ENCODE measurements around the gene FBLL1. TPM values are rescaled to one million over a fixed set of nuclear protein-coding genes. Genes with fewer than 3 reads are reported as not detected.

FBLL1 gene
- polyA plus RNA-seq, 1 donor (not counting 4 experiments of a cell fraction or from before 2014, with no cell fraction given): not detected

DNA sequence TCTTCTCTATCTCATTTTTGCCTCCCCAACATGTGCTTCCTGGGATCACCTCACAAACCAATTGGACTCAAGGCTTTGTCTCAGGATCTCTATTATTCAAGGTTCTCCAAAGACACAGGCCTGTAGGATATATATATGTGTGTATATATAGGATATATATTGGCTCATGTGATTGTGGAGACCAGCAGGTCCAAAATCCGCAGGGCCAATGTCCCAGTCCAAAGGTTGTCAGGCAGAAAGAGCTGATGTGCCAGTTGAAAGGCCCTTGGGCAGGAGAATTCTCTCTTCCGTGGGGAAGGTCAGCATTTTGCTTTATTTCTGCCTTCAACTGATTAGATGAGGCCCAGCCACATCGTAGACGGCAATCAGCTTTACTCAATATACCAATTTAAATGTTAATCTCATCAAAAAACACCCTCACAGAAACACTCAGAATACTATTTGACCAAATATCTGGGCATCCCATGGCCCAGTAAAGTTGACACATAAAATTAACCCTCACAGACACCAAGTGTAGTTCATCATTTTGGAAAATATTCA lies 1.3 kb upstream of the FBLL1 start:
- dilution Hi-C loops (cut with MboI; ENCODE audit: extremely low pct_ligation_motif_present, low sequenced_read_pairs): no loop called here
- H3K79me2 ChIP-seq (ENCODE audit: control insufficient read depth, insufficient read depth, low read length): no peaks in the 10 kb centered on the region
- H3K9ac ChIP-seq (ENCODE audit: control insufficient read depth, extremely low read depth, insufficient read depth, low read length): no peak overlapping the region
- DNase-seq (ENCODE audit: low read depth, low spot score): no peak
- H3K9me3 ChIP-seq (ENCODE audit: control insufficient read depth, low read depth, low read length): peaks cover 2% of the 10 kb centered on the region
- H4K20me1 ChIP-seq (ENCODE audit: control insufficient read depth, extremely low read depth, insufficient read depth, low read length): no peaks in the 10 kb centered on the region
- no peak overlapping the region for H3K4me2 ChIP-seq (ENCODE audit: control insufficient read depth, extremely low read depth, insufficient read depth, low read depth, low read length)
- H3K4me1 ChIP-seq (ENCODE audit: control insufficient read depth, extremely low read depth, insufficient read depth, low read length): no peaks in the 10 kb centered on the region
- H3K27ac ChIP-seq (ENCODE audit: control insufficient read depth, insufficient read depth, low read length): no peak overlapping the region
- H3K4me3 ChIP-seq (ENCODE audit: control insufficient read depth in 2 of 3, extremely low read depth in 1 of 3, insufficient read depth in 2 of 3, low read depth in 1 of 3, low read length in 3 of 3): no peak overlapping the region
- H3K9me1 ChIP-seq (ENCODE audit: control insufficient read depth, extremely low read depth, insufficient read depth, low read length): no peaks in the 10 kb centered on the region
- FAIRE-seq: no peak
- TF ChIP-seq, protein P1, sequence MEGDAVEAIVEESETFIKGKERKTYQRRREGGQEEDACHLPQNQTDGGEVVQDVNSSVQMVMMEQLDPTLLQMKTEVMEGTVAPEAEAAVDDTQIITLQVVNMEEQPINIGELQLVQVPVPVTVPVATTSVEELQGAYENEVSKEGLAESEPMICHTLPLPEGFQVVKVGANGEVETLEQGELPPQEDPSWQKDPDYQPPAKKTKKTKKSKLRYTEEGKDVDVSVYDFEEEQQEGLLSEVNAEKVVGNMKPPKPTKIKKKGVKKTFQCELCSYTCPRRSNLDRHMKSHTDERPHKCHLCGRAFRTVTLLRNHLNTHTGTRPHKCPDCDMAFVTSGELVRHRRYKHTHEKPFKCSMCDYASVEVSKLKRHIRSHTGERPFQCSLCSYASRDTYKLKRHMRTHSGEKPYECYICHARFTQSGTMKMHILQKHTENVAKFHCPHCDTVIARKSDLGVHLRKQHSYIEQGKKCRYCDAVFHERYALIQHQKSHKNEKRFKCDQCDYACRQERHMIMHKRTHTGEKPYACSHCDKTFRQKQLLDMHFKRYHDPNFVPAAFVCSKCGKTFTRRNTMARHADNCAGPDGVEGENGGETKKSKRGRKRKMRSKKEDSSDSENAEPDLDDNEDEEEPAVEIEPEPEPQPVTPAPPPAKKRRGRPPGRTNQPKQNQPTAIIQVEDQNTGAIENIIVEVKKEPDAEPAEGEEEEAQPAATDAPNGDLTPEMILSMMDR (optimal IDR thresholded peaks at IDR 0.05 in 1 of 3, IDR thresholded peaks at IDR 0.05 in 1 of 3, conservative IDR thresholded peaks at IDR 0.05 in 1 of 3; ENCODE audit: extremely low read depth in 1 of 3, insufficient read depth in 2 of 3, low read length in 3 of 3): no peak
- no peak for TF ChIP-seq EZH2 (IDR thresholded peaks at IDR 0.05; ENCODE audit: low read length)
- peaks cover 34% of the 10 kb centered on the region for H3K27me3 ChIP-seq (ENCODE audit: control insufficient read depth, extremely low read depth, insufficient read depth, low read length)
- peaks cover 0 to 2% of the 10 kb centered on the region in 2 experiments for H3K36me3 ChIP-seq (ENCODE audit: control insufficient read depth in 2 of 2, extremely low read depth in 1 of 2, insufficient read depth in 2 of 2, low read length in 2 of 2)
- H2AFZ ChIP-seq (ENCODE audit: control insufficient read depth, low read length): no peak overlapping the region

DNA sequence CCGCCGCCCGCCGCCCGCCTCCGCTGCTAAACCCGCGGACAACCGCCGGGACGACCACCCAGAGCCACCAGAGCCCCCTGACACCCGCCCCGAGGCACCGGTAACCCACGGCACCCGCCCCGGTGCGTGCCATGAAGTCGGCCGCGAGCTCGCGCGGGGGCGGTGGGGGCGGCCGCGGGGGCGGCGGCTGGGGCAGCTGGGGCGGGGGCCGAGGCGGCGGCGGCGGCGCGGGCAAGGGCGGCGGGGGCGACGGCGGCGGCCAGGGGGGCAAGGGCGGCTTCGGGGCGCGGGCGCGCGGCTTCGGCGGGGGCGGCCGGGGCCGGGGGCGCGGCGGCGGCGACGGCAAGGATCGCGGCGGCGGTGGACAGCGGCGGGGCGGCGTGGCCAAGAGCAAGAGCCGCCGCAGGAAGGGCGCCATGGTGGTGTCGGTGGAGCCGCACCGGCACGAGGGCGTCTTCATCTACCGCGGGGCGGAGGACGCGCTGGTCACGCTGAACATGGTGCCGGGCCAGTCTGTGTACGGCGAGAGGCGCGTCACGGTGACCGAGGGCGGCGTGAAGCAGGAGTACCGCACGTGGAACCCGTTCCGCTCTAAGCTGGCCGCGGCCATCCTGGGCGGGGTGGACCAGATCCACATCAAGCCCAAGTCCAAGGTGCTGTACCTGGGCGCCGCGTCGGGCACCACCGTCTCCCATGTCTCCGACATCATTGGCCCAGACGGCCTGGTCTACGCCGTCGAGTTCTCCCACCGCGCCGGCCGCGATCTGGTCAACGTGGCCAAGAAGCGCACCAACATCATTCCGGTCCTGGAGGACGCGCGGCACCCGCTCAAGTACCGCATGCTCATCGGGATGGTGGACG lies 499 bp downstream of the FBLL1 start:
- dilution Hi-C loops (cut with MboI; ENCODE audit: extremely low pct_ligation_motif_present, low sequenced_read_pairs): no loop called here
- no peak for FAIRE-seq
- H3K27ac ChIP-seq (ENCODE audit: control insufficient read depth, insufficient read depth, low read length): no peak overlapping the region
- no peak overlapping the region for H2AFZ ChIP-seq (ENCODE audit: control insufficient read depth, low read length)
- no peaks in the 10 kb centered on the region for H3K9me1 ChIP-seq (ENCODE audit: control insufficient read depth, extremely low read depth, insufficient read depth, low read length)
- H3K9me3 ChIP-seq (ENCODE audit: control insufficient read depth, low read depth, low read length): peaks cover 2% of the 10 kb centered on the region
- H3K4me3 ChIP-seq (ENCODE audit: control insufficient read depth in 2 of 3, extremely low read depth in 1 of 3, insufficient read depth in 2 of 3, low read depth in 1 of 3, low read length in 3 of 3): no peak overlapping the region
- H3K9ac ChIP-seq (ENCODE audit: control insufficient read depth, extremely low read depth, insufficient read depth, low read length): no peak overlapping the region
- peak overlapping the region; percentile 20 for H3K4me2 ChIP-seq (ENCODE audit: control insufficient read depth, extremely low read depth, insufficient read depth, low read depth, low read length)
- H3K36me3 ChIP-seq (ENCODE audit: control insufficient read depth in 2 of 2, extremely low read depth in 1 of 2, insufficient read depth in 2 of 2, low read length in 2 of 2): peaks cover 0 to 2% of the 10 kb centered on the region in 2 experiments
- TF ChIP-seq, protein P1 (optimal IDR thresholded peaks at IDR 0.05 in 1 of 3, IDR thresholded peaks at IDR 0.05 in 1 of 3, conservative IDR thresholded peaks at IDR 0.05 in 1 of 3; ENCODE audit: extremely low read depth in 1 of 3, insufficient read depth in 2 of 3, low read length in 3 of 3): no peak
- peak; percentile 99 for TF ChIP-seq EZH2 (IDR thresholded peaks at IDR 0.05; ENCODE audit: low read length)
- no peak for DNase-seq (ENCODE audit: low read depth, low spot score)
- H3K4me1 ChIP-seq (ENCODE audit: control insufficient read depth, extremely low read depth, insufficient read depth, low read length): no peaks in the 10 kb centered on the region
- no peaks in the 10 kb centered on the region for H3K79me2 ChIP-seq (ENCODE audit: control insufficient read depth, insufficient read depth, low read length)
- peaks cover 34% of the 10 kb centered on the region for H3K27me3 ChIP-seq (ENCODE audit: control insufficient read depth, extremely low read depth, insufficient read depth, low read length)
- no peaks in the 10 kb centered on the region for H4K20me1 ChIP-seq (ENCODE audit: control insufficient read depth, extremely low read depth, insufficient read depth, low read length)

Measured in keratinocyte (primary cell).